ENCODE results near the gene TRIM31.

- TF ChIP-seq POLR2AphosphoS5 (IDR thresholded peaks at IDR 0.05; ENCODE audit: low read depth, low read length) (no peak), POLR2A (IDR thresholded peaks at IDR 0.05; ENCODE audit: low read depth, low read length) (no peak), TAF1 (IDR thresholded peaks at IDR 0.05; ENCODE audit: borderline replicate concordance, low read depth, low read length) (no peak)
These were observed 40.2 kb upstream of the TRIM31 start for GRCh38 chr6:30152910-30153610.
